Suppressor macrophage treated with lipopolysaccharide for 1 hour (primary cell): Measurements from ENCODE around the gene MTG1.
A peak's percentile ranks its signal among the peaks of the same experiment; 100 is the strongest.
"Not testable (repeated sequence)": the region's sequence is repeated elsewhere in the genome, so short reads cannot be mapped to it uniquely, and the experiment has no call there.

Experiments used
- DNase-seq, 3 donors: peaks; one replicate each; pipeline ENCODE4 v3.0.0-alpha.2; 2020 to 2022

Gene MTG1

DNA sequence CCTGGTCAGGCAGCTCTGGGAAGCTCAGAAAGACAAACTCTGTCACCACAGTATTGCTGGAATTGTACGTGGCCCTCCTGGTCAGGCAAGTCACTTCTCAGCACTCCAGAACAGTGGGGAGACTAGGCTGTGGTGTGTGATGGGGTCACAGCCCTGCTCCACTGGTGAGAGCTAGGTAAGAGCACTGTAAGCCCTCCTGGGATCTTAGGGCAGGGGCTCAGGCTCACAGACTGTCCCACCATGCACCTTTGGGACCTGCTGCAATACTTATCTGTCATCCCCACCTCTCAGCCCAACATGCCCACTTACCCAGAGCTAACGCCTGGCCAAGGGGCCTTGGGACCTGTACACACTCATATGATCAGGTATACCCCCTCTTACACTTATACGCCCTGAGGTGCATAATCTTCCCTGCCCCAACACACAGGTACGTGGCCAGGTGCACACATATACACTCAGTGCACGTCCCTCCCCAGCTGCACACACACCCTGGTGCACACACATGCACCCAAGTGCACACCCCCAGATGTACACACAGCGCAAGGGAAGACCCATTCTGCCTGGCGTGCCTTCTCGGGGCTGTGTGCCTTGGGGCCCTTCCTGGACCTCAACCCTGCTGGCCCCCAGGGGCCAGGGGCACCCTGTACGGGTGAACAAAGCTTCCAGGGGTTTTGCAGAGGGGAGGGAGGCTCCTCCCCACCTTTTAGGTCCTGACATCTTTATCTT lies 38.1 kb downstream of the MTG1 start:
- DNase-seq = not testable (repeated sequence)

DNA sequence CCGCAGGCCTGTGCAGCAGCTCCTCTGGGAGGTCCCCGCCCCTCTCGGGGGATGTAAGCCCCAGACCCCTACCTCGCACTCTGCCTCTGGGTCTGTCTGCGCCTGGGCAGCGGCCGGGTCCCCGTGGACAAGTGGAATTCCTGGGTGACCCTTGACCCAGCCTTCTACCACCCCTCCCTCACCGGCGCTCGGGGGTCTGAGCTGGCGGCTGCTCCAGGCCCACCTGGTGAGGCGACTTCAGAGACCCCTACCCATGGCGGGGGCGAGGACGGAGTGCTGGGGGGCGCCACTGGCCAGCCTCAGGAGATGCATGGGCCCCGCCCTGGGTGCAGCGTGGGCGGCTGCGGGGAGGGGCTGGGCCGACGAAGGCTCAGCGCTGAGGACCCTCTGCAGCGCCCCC lies 38.8 kb downstream of the MTG1 start:
- DNase-seq = not testable (repeated sequence)

DNA sequence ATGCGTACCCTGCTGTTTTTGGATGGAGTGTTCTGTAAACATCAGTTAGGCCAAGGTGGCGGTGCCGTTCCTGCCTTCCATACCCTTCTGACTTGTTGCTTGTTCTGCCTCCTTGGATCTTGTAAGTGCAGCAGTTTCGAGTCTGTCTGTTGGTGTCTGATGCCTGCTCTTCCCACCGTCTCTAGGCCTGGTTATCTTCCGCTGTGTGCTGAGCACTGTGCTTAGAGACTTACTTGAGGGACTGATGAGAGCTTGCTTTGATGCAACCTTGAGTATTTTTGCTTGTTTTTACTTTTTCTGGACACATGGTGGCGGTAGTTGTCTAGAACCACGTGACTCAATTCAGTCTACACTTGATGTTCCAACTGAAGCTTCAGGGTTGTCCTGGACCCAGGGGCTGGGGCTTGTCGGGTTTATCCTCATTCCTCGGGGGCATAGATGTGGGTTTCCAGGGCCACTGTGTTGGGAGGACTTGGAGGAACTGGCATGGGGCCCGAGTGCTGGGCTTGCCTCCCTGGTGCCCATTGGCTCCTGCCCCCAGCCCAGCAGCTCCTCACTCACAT lies 44.8 kb downstream of the MTG1 start:
- DNase-seq = peak; percentile 42 to 51 (median 51)

DNA sequence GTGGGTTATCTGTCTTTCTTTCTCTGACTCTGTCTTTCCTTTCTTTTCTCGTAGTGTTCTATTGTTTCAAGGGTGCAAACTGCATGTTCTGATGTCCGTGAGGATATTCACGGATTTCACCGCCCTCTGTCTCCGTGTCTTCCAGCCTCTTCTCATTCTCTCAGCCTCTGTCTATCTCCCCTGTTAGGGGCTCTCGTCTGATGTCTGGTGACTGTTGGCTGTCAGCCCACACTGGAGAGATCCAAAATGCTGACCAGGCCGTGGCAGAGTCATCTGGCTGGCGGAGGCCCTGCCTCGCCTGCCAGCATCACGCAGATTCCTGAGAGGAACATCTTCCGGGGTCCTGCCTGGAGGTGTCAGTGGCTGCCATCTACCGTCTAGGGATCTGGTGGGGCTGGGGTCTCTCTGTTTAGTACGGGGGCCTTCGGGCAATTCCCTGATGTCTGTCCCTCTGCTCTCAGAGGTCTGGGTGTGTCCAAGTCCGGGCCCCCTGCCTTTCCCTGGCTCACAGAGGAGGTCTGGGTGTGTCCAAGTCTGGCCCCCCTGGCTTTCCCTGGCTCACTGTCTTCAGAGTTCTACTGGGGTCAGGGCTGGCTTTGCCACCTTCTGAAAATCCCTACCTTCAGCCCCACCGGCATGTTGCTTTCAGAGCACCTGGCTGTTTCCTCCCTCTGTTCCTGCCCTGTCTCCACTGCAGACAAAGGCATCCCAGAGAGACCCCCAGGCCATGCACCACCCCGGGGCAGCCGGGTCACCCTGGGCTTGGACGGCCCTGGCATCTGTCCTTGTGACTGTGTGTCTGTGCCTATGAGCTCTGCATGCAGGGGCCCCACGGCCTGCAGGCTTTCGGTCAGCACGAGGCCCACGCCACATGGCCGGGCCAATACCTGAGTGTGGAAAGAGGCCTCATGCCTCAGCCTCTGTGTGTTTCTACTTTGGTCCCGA lies 45.8 kb downstream of the MTG1 start:
- no peak for DNase-seq

DNA sequence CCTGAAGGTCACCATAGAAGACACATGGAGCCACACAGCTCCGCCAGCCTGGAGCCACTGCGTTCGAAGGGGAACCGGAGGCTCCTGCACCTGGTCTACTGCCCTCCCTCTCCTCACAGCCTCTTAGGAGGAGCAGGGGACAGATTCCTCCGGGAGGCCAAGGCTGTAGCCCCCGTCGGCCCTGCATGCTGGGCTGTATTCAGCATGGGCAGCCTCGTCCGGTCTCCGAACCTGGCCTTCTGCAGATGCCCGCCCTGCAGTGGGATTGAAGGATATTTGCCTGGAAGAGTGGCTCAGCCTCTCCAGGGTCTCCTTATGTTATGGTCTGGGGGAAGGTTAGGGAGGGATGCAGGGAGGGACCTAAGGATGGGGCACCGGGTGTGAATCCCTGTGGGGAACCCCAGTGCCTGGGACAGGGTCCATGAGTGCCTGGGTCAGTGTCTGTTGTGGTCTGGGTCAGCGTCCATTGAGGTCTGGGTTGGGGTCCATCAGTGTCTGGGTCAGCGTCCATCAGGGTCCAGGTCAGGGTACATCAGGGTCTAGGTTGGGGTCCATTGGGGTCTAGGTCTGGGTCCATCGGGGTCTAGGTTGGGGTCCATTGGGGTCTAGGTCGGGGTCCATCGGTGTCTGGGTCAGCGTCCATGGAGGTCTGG lies 46.8 kb downstream of the MTG1 start:
- DNase-seq = no peak

DNA sequence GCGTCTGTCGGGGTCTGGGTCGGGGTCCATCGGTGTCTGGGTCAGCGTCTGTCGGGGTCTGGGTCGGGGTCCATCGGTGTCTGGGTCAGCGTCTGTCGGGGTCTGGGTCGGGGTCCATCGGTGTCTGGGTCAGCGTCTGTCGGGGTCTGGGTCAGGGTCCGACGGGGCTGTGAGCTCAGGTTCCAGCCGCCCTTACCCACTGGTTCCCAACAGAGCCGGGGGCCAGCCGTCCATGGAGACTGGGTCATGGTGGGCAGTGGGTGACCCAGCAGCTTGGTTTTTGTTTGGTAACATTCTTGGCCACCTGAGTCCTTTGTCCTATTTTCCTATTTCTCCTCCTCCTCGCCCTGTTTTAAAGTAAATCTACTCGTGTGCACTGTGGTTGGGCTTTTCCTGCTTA lies 47.4 kb downstream of the MTG1 start:
- DNase-seq = not testable (repeated sequence)

DNA sequence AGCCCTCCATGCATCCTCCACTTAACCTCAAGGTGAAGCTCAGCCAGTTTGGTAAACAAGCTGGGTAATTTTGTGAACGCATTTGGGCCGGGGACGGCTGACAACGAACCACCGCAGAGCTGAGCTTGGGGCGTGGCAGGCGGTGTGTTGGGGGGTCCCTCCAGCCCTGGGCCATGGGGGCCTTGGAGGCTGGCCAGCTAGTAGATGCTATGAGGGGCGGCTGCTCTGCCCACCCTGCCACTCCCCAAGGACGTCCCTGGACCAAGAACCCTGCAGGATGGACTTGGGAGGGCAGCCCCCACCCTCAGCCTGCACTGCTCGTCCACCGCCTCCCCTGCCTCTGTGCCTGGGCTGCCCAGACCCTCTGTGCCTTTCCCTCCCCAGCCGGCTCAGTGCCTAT lies 47.8 kb downstream of the MTG1 start:
- no peak for DNase-seq

DNA sequence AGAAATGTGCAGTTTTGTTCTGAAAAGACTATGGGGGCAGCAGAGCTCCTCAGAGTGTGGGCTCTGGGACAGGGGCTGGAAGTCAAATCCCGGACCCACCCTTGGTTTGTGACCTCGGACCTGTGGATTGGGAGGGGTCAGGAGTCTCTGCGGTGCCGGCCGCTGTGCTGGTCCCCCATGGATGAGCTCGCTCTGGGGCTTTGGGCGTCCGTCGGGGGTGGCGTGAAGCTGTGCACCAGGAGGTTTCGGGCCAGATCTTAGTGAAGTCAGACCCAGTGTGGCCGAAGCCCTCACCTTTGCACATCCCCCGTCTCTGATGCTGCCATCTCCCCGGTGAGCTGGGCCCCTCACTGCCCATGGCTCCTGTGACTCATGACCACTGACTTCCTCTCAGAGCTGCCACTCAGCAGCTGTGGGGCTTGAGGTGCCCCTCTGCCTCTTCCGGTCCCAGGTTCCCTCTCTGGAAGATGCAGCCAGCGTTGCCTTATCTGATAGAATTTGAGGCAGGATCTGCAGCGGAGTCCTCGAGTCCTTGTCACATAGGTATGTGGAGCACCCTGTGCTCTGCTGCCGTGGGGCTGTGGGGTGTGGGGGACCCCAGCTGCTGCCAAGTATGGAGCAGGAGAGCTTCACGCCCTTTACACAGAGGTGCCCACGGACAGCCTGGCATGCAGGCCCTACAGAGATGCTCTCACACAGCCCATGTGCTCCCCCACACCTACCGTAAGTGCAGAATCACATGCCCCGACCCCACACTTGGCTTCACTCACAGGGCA lies 48.4 kb downstream of the MTG1 start:
- DNase-seq = no peak

DNA sequence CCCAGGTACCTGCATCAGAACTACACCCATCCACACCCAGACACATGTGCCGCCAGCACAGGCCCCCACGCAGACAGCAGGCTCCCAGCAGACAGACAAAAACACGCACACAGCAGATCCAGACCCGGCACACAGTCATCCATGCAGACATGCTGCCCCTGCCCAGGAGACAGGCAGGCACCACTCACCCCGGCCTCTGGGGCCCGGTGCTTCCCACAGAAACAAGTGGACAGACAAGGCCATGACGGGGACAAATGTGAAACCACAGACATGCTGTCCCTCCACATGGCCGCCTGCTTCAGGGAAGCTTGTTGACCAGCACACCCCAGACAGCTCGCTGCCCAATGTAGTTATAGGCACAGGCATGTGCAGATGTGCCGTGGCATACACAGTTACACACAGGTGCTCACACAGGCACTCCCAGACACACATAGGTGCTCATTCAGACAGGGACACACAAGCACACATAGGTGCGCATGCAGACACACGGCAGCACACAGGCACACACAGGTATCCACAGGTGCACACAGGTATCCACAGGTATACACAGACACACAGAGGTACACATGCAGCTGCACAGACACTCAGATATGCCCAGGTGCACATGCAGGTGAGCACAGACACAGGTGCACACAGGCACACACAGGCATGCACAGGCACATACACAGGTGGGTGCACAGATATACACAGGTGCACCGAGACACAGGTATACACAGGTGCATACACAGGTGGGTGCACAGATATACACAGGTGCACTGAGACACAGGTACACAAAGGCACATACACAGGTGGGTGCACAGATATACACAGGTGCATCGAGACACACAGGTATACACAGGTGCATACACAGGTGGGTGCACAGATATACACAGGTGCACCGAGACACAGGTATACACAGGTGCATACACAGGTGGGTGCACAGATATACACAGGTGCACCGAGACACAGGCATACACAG lies 49.3 kb downstream of the MTG1 start:
- DNase-seq = no peak

DNA sequence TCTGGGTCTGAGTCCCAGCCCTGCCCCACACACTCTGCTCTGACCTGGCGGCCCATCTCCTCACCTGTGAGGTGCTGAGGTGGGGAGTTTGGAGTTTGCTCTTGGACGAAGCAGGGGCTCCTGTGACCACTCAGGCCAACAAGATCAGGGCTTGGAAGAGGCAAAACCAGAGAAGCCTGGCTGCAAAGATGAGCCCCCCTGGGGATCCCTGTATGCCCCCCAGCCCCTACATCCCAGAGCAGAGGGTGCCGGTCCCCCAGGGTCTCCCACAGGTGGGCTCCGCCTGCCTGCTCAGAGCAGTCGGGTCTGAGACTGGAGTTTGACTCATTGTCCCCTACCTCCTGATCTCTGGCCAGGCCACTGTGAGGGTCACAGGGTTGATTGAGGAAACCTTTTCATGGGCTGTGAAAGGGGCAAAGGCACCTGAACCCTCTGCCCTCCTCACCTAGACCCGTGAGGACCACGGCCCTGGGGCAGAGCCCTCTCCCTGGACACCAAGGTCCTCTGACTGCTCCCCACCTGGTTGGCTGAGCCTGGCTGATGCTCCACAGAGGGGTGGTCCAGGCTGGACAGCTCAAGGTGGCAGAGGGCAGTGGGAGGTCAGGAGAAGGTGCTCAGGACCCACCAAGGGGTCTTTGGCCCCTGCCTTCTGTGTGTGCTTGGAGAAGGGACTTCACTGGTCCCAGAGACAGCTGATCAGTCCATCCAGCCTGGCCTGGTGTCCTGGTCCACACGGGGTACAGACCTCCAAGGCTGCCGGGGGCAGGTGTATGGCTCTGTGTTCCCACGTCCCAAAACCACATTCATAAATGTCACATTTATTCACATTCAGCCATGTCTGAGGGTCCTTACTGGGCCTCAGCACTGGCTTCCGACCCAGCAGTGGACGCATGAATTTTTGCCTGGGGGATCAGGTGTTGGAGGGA lies 50.6 kb downstream of the MTG1 start:
- no peak for DNase-seq

DNA sequence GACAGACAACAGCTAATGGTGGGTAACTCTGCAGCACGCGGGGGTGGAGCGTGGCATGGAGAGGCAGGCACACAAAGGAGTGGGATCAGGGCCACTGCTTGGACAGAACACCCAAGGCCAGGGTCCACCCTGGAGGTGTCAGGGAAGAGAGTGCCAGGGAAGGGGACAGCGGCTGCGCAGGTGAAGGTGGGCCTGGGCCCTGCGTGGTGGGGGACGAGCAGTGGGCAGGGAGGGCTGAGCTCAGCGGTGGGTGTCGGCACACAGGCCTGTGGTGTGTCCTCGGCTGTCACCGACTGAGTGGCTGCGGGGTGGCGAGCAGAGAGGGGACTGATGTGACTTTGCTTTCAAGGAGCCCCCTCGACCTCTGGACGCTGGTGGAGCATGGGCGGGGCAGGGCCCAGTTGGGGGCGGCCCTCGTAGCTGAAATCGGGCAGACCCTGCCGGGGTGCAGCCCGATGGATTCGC lies 51.3 kb downstream of the MTG1 start:
- DNase-seq = no peak

DNA sequence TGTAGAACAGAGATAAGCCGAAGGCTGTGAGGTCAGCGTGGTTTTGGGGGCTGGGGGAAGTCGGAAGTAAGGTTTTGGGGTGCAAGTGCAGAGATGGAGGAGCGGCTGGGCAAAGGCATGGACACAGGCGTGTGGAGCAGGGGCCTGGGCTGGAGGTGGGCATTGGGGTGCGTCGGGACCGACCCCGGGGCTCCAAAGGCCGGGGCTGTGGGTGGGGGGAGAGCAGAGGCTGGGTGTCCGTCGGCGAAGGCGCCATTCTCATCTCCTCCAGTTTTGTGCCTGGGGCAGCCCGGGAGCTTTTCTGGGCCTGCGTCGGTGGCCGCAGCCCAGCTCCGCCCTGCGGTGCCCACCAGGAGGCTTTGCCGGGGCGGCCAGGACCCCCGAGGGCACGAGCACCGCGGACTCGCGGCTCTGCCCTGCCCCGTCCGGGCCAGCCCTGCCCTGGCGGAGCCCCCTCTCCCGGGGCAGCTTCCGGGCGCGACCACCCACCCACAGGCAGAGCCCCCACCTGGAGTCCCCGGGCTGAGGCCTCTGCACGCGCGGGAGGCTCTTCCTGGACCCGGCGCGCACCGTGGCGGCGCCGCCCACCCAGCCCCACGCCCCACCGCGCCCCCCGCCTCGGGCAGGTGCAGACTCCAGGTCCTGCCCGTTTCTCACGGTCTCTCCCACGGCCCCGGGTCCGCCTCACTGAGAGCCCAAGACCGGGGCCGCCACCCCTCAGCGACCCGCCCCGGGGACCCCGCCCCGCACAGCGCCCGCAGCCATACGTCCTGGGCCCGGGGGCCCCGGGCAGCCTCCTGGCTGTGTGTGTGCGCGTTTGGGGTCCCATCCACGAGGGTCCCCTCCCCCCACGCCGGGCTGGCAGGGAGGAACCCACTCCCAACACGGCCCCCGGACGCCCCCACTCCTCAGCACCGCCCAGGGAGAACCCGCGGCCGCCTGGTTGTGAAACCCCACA lies 52.1 kb downstream of the MTG1 start:
- DNase-seq = no peak

DNA sequence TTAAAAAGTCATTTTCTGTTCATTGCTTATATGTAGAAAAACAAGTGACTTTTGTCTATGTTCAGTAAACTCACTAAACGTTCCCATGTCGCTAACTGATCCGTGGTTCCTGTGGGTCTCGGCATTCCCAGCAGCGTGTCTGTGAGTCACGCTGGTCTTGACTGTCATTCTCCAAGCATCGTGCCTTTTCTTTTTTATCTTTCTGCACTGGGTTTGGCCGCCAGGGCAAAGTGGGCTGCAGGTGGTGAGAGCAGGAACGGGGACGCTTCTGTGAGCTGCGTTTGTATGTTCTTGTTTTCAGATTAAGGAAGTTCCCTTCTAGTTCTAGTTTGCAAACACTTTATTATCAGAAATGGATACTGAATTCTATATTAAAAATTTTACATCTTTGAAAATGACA lies 53.0 kb downstream of the MTG1 start:
- DNase-seq = no peak

DNA sequence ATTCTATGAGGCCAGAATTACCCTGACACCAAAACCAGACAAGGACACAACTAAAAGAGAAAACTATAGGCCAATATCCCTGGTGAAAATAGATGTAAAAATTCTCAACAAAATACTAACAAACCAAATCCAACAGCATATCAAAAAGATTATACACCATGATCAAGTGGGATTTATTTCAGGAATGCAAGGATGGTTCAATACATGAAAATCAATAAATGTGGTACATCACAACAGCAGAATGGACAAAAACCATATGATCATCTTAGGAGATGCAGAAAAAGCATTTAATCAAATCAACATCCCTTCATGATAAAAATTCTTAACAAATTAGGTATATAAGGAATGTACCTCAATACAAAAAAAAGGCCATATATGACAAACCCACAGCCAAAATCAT lies 54.2 kb downstream of the MTG1 start:
- no peak for DNase-seq

DNA sequence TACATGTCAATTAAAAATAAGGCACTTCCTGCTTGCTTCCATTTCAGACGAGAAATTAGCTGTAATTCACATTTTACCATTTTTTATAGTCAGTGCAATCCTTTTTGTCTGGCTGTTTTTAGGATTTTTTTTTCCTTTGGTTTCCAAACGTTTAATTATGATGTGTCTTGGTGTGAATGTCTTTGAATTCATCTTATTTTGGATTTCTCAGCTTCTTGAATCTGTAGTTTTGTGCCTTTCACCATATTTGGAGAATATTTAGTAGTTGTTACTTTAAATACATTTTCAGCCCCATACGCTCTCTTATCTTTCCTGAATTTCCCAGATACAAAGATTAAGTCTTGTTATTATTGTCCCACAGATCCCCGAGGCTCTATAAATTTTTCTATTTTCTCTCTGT lies 57.4 kb downstream of the MTG1 start:
- DNase-seq = no peak

DNA sequence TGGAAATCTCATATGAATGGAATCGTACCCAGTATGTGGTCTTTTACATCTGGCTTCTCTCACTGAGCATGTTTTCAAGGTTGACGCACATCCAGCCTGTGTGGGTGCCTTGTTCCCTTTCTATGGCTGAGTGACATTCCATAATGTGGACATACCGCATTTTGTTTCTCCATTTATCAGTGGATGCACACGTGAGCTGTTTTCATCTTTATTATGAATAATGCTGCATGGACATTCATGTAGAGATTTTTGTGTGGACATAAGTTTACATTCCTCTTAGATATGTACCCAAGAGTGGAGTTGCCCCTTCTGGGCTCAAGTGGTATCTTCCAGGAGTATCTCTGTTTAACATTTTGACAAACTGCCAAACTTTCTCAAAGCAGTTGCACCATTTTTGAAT lies 58.5 kb downstream of the MTG1 start:
- no peak for DNase-seq

DNA sequence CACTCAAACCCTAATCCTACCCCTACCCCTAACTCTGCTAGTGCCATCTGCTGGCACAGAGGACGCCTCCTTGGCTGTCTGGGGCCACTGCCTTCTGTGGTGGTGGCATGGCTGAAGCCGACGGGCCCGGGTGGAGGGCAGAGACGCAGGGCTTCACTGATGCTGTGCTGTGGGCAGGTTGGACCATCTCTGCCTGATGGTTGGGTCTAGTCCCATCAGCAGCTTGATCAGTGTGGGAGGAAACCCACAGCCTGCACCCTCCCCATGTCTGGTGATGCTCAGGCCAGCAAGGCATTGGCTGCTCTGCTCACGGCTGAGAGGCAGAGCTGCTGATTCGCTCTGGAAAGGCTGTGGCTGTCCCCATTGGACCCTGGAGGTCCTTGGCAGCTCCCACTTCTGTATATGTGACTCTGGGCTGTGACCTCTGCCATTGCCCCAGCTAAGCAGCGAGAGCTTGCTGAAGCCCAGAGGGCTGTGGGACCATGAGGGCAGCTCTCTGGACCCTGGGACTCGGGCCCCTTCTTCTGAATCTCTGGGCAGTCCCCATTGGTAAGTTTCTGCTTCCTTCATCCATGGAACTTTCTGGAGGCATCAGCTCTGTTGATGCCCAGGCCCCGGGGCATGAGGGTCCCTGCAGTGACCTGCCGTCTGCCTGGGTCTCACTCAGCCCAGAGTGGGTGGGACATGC lies 59.7 kb downstream of the MTG1 start, which contains the start of gene SCART1:
Gene SCART1 (plus strand): TSS at position 430 of the 688 bp plus-strand sequence. CDS start 53 bp downstream, at position 483.
- DNase-seq = no peak
